H1 (cell line): ENCODE results near the gene ARHGEF28. TPM values are rescaled to one million over a fixed set of nuclear protein-coding genes. Genes with fewer than 3 reads are reported as not detected.

Experiments
- BRCA1 ChIP-seq: IDR thresholded peaks from 2 replicates; pipeline ENCODE4 v1.6.1; 2012; ENCODE audit warnings: low read depth, low read length, improper control_type of control experiment
- CTBP2 ChIP-seq: IDR thresholded peaks from 2 replicates; pipeline ENCODE4 v1.7.0; 2011; ENCODE audit warnings: borderline replicate concordance, mild to moderate bottlenecking, moderate library complexity, mixed read lengths, low read length; ENCODE audit not compliant: insufficient read depth, insufficient read length
- JUND ChIP-seq: IDR thresholded peaks from 2 replicates; pipeline ENCODE4 v1.6.1; 2011; ENCODE audit warnings: mild to moderate bottlenecking, improper control_type of control experiment, low read length
- PHF8 ChIP-seq: fragments of 200-600 bp; sonication (generic); conservative IDR thresholded peaks from 2 replicates; pipeline ENCODE4 v1.7.1; 2012; ENCODE audit warnings: low read depth, mild to moderate bottlenecking, inconsistent platforms, low read length, moderate library complexity
- polyA plus RNA-seq, 7 experiments: library from polyadenylated mRNA; depleted of rRNA in 3 of 7; stranded (reverse) in 5 of 7; unstranded in 2 of 7; fragments of >200 nt in 5 of 7; fragments of 200-250 nt in 2 of 7; gene quantifications; 1 replicate in 5 of 7; 2 replicates in 1 of 7; 4 replicates in 1 of 7; pipeline versions ENCODE4 v1.2.1 to v1.2.3, GENCODE V29; 2011 to 2013; ENCODE audit warnings: missing spikeins in 2 of 7, mixed read lengths in 2 of 7
- total RNA-seq: library from RNA; stranded (reverse); fragmentation: NEBNext Ultra II Directional; extraction: Animal tissue kit (Norgen Biotek cat#: 25700); gene quantifications from 2 replicates; pipeline ENCODE4 v1.2.1, GENCODE V29; 2021
- TF ChIP-seq, protein P1 (sequence below): fragments of 300-600 bp; sonication (generic); IDR thresholded peaks from 2 replicates; pipeline ENCODE4 v1.7.1; 2012; ENCODE audit warnings: low read length, moderate library complexity, mild to moderate bottlenecking, inconsistent platforms; ENCODE audit not compliant: insufficient replicate concordance

The ARHGEF28 gene
- total and polyA plus RNA-seq, 2 of the 8 experiments (the other 6 are each of a cell fraction or from before 2014, with no cell fraction given) = 0.33 to 1.0 TPM

DNA sequence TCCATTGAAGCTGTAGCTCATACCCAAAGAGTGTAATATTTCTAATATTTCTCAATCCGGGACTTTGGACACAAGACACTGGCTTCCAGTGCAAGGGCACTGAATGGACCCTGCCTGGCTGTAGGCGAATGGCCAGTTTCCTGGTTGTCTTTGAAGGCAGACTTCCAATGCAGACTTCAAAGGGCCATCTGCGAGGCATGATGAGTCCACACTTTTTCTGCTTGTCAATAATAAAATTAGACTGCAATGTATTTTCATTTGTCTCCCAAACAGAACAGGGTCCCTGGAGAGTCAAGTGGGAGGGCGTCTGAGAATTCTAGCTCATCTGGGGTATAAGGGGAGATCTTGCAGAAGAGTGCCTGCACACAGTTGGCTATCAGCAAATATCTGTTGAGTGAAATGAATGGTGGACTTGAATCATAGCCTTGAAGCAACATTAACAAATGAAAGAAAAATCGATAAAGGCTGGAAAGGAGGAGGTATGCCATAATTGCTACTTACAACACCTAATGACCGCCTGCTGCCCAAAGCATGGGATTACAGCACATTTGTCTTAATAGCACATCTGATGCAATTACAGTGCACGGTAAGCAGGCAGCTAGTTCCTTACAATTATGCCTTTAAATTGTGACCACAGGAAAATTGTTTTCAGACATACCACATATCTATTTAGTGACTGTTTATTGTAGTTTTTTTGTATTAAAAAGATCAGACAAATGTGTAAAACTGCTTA is 137.5 kb downstream of the ARHGEF28 start (continued):
- TF ChIP-seq, protein P1, sequence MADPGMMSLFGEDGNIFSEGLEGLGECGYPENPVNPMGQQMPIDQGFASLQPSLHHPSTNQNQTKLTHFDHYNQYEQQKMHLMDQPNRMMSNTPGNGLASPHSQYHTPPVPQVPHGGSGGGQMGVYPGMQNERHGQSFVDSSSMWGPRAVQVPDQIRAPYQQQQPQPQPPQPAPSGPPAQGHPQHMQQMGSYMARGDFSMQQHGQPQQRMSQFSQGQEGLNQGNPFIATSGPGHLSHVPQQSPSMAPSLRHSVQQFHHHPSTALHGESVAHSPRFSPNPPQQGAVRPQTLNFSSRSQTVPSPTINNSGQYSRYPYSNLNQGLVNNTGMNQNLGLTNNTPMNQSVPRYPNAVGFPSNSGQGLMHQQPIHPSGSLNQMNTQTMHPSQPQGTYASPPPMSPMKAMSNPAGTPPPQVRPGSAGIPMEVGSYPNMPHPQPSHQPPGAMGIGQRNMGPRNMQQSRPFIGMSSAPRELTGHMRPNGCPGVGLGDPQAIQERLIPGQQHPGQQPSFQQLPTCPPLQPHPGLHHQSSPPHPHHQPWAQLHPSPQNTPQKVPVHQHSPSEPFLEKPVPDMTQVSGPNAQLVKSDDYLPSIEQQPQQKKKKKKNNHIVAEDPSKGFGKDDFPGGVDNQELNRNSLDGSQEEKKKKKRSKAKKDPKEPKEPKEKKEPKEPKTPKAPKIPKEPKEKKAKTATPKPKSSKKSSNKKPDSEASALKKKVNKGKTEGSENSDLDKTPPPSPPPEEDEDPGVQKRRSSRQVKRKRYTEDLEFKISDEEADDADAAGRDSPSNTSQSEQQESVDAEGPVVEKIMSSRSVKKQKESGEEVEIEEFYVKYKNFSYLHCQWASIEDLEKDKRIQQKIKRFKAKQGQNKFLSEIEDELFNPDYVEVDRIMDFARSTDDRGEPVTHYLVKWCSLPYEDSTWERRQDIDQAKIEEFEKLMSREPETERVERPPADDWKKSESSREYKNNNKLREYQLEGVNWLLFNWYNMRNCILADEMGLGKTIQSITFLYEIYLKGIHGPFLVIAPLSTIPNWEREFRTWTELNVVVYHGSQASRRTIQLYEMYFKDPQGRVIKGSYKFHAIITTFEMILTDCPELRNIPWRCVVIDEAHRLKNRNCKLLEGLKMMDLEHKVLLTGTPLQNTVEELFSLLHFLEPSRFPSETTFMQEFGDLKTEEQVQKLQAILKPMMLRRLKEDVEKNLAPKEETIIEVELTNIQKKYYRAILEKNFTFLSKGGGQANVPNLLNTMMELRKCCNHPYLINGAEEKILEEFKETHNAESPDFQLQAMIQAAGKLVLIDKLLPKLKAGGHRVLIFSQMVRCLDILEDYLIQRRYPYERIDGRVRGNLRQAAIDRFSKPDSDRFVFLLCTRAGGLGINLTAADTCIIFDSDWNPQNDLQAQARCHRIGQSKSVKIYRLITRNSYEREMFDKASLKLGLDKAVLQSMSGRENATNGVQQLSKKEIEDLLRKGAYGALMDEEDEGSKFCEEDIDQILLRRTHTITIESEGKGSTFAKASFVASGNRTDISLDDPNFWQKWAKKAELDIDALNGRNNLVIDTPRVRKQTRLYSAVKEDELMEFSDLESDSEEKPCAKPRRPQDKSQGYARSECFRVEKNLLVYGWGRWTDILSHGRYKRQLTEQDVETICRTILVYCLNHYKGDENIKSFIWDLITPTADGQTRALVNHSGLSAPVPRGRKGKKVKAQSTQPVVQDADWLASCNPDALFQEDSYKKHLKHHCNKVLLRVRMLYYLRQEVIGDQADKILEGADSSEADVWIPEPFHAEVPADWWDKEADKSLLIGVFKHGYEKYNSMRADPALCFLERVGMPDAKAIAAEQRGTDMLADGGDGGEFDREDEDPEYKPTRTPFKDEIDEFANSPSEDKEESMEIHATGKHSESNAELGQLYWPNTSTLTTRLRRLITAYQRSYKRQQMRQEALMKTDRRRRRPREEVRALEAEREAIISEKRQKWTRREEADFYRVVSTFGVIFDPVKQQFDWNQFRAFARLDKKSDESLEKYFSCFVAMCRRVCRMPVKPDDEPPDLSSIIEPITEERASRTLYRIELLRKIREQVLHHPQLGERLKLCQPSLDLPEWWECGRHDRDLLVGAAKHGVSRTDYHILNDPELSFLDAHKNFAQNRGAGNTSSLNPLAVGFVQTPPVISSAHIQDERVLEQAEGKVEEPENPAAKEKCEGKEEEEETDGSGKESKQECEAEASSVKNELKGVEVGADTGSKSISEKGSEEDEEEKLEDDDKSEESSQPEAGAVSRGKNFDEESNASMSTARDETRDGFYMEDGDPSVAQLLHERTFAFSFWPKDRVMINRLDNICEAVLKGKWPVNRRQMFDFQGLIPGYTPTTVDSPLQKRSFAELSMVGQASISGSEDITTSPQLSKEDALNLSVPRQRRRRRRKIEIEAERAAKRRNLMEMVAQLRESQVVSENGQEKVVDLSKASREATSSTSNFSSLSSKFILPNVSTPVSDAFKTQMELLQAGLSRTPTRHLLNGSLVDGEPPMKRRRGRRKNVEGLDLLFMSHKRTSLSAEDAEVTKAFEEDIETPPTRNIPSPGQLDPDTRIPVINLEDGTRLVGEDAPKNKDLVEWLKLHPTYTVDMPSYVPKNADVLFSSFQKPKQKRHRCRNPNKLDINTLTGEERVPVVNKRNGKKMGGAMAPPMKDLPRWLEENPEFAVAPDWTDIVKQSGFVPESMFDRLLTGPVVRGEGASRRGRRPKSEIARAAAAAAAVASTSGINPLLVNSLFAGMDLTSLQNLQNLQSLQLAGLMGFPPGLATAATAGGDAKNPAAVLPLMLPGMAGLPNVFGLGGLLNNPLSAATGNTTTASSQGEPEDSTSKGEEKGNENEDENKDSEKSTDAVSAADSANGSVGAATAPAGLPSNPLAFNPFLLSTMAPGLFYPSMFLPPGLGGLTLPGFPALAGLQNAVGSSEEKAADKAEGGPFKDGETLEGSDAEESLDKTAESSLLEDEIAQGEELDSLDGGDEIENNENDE = no peak
- TF ChIP-seq PHF8 (no peak), BRCA1 (no peak), CTBP2 (no peak), JUND (no peak)
- TF ChIP-seq, all 59 proteins: peak for 0
